ENCODE measurements around the gene MITF. TPM values are rescaled to one million over a fixed set of nuclear protein-coding genes. Genes with fewer than 3 reads are reported as not detected.

Gene MITF
- total RNA-seq, 6 experiments from 2014 or later = 1.9 to 4.1 (median 3.8) TPM

- Histone ChIP-seq H3K27ac (no peak overlapping the region), H3K4me1 (no peaks in the 10 kb centered on the region), H3K36me3 (no peaks in the 10 kb centered on the region), H3K27me3 (no peaks in the 10 kb centered on the region), H3K4me3 (no peak overlapping the region), H3K9me3 (no peaks in the 10 kb centered on the region)
- DNase-seq (no peak), ATAC-seq (peak in 2 of 4 donors; percentile 42 to 48)
- TF ChIP-seq CTCF (IDR thresholded peaks at IDR 0.05) (peak; percentile 46 to 66 (median 57)), POLR2A (IDR thresholded peaks at IDR 0.05) (no peak)
- 9% methylated on average over 4 of the region's 4 CpGs for whole genome bisulfite sequencing (ENCODE audit: insufficient coverage, low coverage, low lambda C conversion rate, missing lambda C conversion rate)
- intact Hi-C loops (cut with DNase I) = loop anchor here in 1 of 2 donors (10.0 kb wide), 1 partner anchor 264 kb away; no protein-coding TSS in a partner anchor
These were observed 209.1 kb downstream of the MITF start for GRCh38 chr3:69948246-69948862.

- TF ChIP-seq CTCF (IDR thresholded peaks at IDR 0.05) = no peak
- no peak for TF ChIP-seq POLR2A (IDR thresholded peaks at IDR 0.05)
- ATAC-seq = no peak
- no peak for DNase-seq
- H3K4me3 ChIP-seq = no peak overlapping the region
- H3K27me3 ChIP-seq = no peaks in the 10 kb centered on the region
- 62% methylated on average over 3 of the region's 3 CpGs for WGBS (ENCODE audit: insufficient coverage, low coverage, low lambda C conversion rate, missing lambda C conversion rate)
- H3K4me1 ChIP-seq = no peaks in the 10 kb centered on the region
- no peaks in the 10 kb centered on the region for H3K9me3 ChIP-seq
- H3K27ac ChIP-seq = no peak overlapping the region
- H3K36me3 ChIP-seq = no peaks in the 10 kb centered on the region
- intact Hi-C loops (cut with DNase I) = no loop called here
These were observed 212.4 kb downstream of the MITF start for GRCh38 chr3:69951616-69952015.

- no peak overlapping the region for H3K4me3 ChIP-seq
- TF ChIP-seq POLR2A (IDR thresholded peaks at IDR 0.05) = no peak
- WGBS (ENCODE audit: insufficient coverage, low coverage, low lambda C conversion rate, missing lambda C conversion rate) = 74% methylated on average over 7 of the region's 7 CpGs
- DNase-seq = no peak
- ATAC-seq = no peak
- H3K27ac ChIP-seq = no peak overlapping the region
- intact Hi-C loops (cut with DNase I) = no loop called here
- H3K4me1 ChIP-seq = no peaks in the 10 kb centered on the region
- no peaks in the 10 kb centered on the region for H3K9me3 ChIP-seq
- H3K36me3 ChIP-seq = peaks cover 0 to 3% (median 0%) of the 10 kb centered on the region in 4 donors
- no peaks in the 10 kb centered on the region for H3K27me3 ChIP-seq
These were observed 220.3 kb downstream of the MITF start for GRCh38 chr3:69959581-69959980.

GRCh38 chr3:69961706-69962439 lies 222.6 kb downstream of the MITF start:
- H3K36me3 ChIP-seq = peaks cover 0 to 3% (median 0%) of the 10 kb centered on the region in 4 donors
- intact Hi-C loops (cut with DNase I) = no loop called here
- H3K4me1 ChIP-seq = no peaks in the 10 kb centered on the region
- H3K9me3 ChIP-seq = no peaks in the 10 kb centered on the region
- ATAC-seq (no peak), DNase-seq (no peak)
- H3K27me3 ChIP-seq = no peaks in the 10 kb centered on the region
- H3K27ac ChIP-seq = no peak overlapping the region
- 89% methylated on average over 5 of the region's 5 CpGs for WGBS (ENCODE audit: insufficient coverage, low coverage, low lambda C conversion rate, missing lambda C conversion rate)
- no peak for TF ChIP-seq CTCF (IDR thresholded peaks at IDR 0.05)
- no peak for TF ChIP-seq POLR2A (IDR thresholded peaks at IDR 0.05)
- H3K4me3 ChIP-seq = no peak overlapping the region

- WGBS (ENCODE audit: insufficient coverage, low coverage, low lambda C conversion rate, missing lambda C conversion rate) = 92% methylated on average over 3 of the region's 3 CpGs
- H3K4me3 ChIP-seq = no peak overlapping the region
These were observed 224.4 kb downstream of the MITF start for GRCh38 chr3:69963643-69964042.

More at GRCh38 chr3:69963643-69964042, 224.4 kb downstream of the MITF start:
- H3K9me3 ChIP-seq = no peaks in the 10 kb centered on the region
- ATAC-seq = no peak
- no peak for DNase-seq
- no peaks in the 10 kb centered on the region for H3K4me1 ChIP-seq
- intact Hi-C loops (cut with DNase I) = no loop called here
- H3K27ac ChIP-seq = no peak overlapping the region
- TF ChIP-seq POLR2A (IDR thresholded peaks at IDR 0.05) (no peak), CTCF (IDR thresholded peaks at IDR 0.05) (no peak)
- H3K27me3 ChIP-seq = no peaks in the 10 kb centered on the region
- peaks cover 0 to 3% (median 0%) of the 10 kb centered on the region in 4 donors for H3K36me3 ChIP-seq

Measured in right lobe of liver (tissue), 6 donors.